Measurements from ENCODE around the gene SLAIN2.
A peak's percentile ranks its signal among the peaks of the same experiment; 100 is the strongest.
"Not testable (repeated sequence)": the region's sequence is repeated elsewhere in the genome, so short reads cannot be mapped to it uniquely, and the experiment has no call there.

Gene SLAIN2

DNA sequence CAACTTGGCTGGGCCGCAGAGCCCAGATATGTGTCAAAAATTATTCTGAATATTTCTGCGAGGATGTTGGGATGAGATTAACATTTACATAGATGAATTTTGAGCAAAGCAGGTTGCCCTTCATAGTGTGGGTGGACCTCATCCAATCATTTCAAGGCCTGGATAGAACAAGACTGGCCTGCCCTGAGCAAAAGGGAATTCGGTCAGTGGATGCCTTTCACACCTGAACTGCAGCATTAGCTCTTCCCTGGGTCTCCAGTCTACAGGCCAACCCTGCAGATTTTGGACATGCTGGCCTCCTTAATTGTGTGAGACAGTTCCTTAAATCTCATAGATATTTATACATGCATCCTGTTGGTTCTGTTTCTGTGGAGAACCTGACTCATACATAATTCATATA lies 109.4 kb downstream of the SLAIN2 start:
- DNase-seq = no peak

DNA sequence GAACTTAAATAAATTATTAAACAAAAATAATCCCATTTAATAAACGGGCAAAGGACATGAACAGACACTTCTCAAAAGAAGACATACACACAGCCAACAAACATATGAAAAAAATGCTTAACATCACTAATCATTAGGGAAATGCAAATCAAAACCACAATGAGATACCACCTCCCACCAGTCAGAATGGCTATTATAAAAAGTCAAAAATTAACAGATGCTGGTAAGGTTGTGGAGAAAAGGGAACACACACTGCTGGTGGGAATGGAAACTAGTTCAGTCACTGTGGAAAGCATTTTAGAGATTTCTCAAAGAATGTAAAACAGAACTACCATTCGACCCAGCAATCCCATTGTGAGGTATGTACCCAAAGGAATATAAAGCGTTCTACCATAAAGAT lies 110.3 kb downstream of the SLAIN2 start:
- not testable (repeated sequence) for DNase-seq

DNA sequence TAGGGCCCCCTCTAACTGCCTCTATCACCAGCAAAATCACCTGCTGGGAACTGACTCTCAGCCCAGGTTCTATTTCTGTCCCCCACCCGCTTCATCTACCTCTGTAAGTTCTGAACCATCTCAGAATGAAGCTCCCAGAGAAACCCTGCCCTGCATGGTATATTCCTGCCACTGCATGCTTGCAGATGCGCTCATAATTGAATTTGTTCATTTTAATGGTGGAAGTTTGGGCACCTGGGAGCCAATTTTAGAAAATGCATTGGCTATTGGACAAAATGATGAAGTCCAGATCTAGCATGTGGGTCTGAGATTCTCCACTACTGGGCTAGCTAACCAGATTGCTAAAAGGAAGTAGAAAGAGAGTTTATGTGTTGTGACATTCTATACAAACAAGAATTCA lies 113.3 kb downstream of the SLAIN2 start:
- no peak for DNase-seq

DNA sequence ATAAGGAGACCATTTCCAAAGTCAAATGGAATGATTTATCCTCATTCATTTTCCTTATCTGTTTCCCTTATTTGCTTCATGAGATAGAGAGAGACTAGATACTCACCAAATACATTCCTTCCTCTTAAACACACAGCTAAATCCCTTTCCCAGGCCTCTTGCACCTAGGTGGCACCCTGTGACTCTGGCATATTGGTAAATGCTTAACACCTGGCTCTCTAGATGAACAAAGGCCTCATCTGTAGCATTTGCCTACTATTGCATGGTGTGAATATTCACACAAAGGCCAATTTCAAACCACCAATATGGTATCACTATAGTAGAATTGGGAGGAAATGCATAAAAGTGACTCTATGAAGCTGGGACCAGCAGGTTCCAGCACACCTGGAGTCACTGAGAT lies 119.7 kb downstream of the SLAIN2 start:
- DNase-seq = no peak

DNA sequence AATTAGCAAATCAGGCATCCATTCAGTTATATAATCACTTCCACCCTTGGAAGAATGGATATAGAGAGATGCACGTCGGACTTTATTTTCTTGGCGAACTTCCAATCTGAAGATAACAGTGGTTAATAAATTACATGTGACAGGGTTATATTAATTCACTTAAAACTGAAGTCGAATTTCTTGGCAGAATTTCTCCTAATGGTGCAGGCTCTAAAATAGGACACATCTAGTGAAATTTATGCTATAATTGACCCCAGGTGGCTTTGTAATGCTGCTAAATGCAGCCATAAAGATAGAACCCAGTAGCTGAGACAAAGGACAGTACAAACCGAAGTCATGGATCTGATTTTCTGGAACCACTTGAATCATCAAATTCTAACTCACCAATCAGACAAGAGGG lies 121.0 kb downstream of the SLAIN2 start:
- no peak for DNase-seq

DNA sequence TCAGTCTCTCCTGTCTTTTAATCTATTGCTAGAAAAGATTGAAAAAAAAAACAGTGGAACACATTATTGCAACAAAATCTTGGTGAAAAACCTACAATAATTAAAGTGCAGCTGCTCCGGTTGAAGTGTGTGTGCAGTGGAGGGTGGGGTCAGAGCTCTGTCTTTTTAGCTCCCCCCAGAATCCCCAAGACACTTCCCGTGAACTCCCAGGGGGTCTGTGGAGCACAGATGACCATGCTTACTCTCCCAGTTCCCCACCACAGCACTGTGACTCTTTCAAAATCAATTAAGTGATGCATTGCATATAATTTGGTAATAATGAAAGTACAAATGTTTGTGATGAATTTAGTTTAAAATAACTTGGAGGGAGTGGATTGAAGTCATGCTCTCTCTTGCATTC lies 126.1 kb downstream of the SLAIN2 start:
- peak; percentile 48 for DNase-seq

DNA sequence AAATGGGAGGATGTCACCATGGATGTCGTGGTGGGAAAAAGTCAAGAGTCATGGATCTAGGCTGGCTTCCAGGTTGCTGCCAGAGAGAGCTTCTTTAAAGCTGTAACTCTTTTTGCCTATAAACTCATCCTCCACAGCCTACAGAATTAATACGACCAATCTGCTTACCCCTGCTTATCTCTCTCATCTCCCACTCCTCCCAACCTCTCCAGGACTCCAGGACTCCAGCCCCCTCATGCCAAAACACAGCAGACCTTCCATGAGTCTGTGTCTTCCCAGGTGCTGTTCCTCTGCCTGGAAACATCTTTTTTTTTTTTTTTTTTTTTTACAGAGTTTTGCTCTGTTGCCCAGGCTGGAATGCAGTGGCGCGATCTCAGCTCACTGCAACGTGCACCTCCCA lies 126.6 kb downstream of the SLAIN2 start:
- peak; percentile 82 for DNase-seq

DNA sequence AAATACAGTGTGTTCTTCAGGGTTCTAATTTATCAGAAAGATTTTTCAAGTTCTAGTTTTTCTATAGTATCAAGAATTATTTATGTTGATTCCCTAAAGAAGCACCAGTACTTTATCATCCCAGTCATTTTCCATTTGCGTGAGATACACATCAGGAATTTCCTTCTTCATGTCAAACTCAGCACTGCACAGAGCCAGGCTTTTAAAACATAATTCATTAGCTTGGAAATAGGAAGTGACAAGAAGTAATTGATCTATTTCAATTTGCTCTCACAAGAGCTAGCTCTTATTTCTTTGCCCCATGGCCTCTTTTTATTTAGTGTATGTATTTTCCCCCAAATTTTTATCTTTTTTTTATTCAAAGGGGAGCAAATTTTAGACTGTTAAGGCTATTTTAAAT lies 128.8 kb downstream of the SLAIN2 start:
- no peak for DNase-seq

DNA sequence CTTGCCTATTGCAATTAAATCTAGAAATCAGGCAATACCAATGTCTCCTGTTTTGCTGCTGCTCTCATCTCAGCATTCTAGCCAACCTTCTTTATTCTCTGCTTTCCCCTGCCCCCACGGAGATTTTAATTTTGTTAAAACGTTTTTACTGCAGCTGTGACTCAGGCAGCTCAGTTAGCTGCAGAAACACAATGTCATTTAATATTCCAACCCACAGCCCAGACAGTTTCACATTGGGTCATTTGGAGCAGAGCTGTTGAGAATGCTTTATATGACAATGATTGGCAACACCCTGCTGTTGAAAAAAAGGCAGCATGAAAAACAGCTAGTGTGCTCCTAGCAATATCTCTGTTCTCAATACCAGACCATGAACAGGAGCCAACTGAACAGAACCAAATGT lies 129.2 kb downstream of the SLAIN2 start:
- peak; percentile 38 for DNase-seq

DNA sequence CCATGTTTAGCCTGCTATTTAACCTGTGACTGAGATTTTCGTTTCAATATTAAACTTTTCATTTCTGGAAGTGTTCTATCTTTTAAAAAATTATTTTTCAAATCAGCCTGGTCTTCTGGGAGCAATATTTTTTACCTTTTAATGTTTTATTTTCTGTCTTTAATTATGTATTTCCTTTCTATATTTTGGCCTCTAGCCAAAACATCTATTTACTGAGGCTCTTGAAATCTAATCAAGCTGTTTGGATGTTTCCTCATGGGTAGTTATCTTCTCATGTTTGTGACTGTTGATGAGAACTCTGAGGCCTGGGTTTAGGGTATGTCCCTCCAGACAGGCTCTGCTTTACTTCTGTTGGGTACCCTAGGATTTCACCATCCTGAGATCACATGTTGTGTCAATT lies 131.5 kb downstream of the SLAIN2 start:
- no peak for DNase-seq

DNA sequence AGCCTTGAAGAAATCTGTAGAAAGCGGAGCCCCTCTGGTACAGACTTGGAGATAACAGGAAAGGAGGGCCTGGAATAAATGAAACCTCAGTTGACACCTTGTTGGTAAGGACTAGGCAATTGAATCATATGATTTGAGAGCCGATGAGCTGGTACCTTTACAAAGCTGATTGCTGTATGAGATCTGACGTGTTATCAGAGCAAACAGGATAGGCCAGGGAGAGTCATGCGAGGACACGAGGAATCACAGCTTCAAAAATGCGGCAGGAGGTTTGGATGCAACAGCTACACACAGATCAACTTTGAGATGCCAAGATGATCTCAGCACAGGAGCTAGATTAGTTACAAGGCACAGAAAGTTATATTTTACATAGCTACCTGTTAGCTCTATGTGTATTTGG lies 134.4 kb downstream of the SLAIN2 start:
- DNase-seq = peak; percentile 10

Measured in NCI-H82 (cell line).